ENCODE data around the gene VDR. TPM values are rescaled to one million over a fixed set of nuclear protein-coding genes. Genes with fewer than 3 reads are reported as not detected.

Gene VDR
- total RNA-seq, 4 donors from 2014 or later, result 3.5 to 5.2 (median 3.9) TPM

DNA sequence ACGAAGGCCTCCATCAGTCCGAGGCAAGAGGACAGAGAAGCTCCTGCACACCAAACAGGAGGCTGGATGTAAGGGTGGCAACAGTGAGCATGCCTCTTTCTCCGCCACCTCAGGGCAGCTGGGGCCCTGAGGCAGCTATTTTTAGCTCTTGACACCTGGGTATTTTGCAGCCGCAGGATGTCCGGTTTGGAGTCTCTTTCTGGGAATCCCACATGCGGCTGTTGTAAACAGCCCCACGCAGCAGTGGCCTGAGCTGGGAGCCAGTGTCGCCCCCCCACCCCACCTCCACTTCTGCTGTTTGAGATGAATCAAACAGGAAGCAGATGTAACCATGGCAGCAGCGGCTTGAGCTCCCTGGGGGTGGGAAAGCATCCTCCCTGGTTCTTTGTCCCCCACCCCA lies 96.7 kb downstream of the VDR start:
- no peaks in the 10 kb centered on the region for H3K9me3 ChIP-seq
- intact Hi-C loops (cut with DNase I), result no loop called here
- peak in 1 of 2 donors; percentile 36 for DNase-seq
- H3K4me1 ChIP-seq, result peaks cover 88 to 98% of the 10 kb centered on the region in 2 donors
- H3K27ac ChIP-seq, result peak overlapping the region in 2 of 3 donors; percentile 94 to 98
- TF ChIP-seq, protein P1, sequence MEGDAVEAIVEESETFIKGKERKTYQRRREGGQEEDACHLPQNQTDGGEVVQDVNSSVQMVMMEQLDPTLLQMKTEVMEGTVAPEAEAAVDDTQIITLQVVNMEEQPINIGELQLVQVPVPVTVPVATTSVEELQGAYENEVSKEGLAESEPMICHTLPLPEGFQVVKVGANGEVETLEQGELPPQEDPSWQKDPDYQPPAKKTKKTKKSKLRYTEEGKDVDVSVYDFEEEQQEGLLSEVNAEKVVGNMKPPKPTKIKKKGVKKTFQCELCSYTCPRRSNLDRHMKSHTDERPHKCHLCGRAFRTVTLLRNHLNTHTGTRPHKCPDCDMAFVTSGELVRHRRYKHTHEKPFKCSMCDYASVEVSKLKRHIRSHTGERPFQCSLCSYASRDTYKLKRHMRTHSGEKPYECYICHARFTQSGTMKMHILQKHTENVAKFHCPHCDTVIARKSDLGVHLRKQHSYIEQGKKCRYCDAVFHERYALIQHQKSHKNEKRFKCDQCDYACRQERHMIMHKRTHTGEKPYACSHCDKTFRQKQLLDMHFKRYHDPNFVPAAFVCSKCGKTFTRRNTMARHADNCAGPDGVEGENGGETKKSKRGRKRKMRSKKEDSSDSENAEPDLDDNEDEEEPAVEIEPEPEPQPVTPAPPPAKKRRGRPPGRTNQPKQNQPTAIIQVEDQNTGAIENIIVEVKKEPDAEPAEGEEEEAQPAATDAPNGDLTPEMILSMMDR (IDR thresholded peaks at IDR 0.05), result no peak
- TF ChIP-seq POLR2A (IDR thresholded peaks at IDR 0.05), result no peak
- WGBS, 2 donors, result 41 to 70% methylated on average over 5 to 9 of the region's 9 CpGs
- H3K36me3 ChIP-seq, result no peaks in the 10 kb centered on the region
- no peaks in the 10 kb centered on the region for H3K27me3 ChIP-seq
- no peak overlapping the region for H3K4me3 ChIP-seq (replicated peaks in 1 of 3)

DNA sequence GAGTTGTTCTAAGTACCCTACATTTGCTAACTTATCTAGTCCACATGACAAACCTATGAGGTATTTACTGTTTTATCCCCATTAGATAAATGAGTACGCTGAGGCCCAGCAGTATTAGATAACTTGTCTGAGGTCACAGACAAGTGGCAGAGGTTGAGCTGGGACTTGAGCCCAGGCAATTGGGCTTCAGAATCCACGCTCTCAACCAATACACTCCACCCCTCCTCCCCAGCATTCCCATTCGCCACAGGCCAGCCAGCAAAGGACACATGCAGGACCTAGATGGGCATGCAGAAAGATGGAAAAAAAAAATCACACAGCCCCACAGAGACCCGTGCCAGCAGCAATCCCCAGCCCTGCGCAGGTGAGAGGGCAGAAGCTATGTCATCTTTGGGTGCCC lies 97.5 kb downstream of the VDR start:
- TF ChIP-seq, protein P1 (IDR thresholded peaks at IDR 0.05), result no peak
- no peak for TF ChIP-seq POLR2A (IDR thresholded peaks at IDR 0.05)
- Histone ChIP-seq H3K4me1 (peaks cover 90 to 100% of the 10 kb centered on the region in 2 donors), H3K27me3 (no peaks in the 10 kb centered on the region), H3K36me3 (no peaks in the 10 kb centered on the region), H3K27ac (peak overlapping the region in 2 of 3 donors; percentile 94 to 98), H3K4me3 (replicated peaks in 1 of 3) (no peak overlapping the region), H3K9me3 (no peaks in the 10 kb centered on the region)
- DNase-seq, result peak; percentile 30 to 44
- WGBS, 2 donors, result 36 to 44% methylated on average over 5 of the region's 5 CpGs
- intact Hi-C loops (cut with DNase I), result no loop called here

DNA sequence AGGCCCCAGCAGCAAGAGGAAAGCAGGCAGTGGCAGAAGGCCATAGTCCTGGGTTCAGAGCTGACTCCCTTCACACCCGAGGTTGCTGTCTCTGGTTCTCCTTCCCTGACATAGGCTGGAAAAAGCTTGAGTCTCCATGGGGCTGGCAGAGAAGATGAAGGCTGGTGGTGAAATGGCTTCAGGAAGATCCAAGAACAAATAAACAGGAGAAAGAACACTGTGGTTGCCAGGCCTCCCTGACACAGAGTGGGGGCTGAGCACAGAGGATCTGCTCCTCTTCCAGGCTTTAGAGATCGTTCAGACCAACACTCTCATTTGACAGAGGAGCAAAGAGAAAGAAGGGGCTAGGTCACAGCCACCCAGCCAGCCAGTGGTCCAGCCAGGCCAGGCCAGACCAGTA lies 99.4 kb downstream of the VDR start:
- intact Hi-C loops (cut with DNase I), result no loop called here
- no peak overlapping the region for H3K4me3 ChIP-seq (replicated peaks in 1 of 3)
- H3K27me3 ChIP-seq, result no peaks in the 10 kb centered on the region
- H3K27ac ChIP-seq, result peak overlapping the region; percentile 4 to 46 (median 32)
- 54 to 55% methylated on average over 2 of the region's 2 CpGs for WGBS, 2 donors
- DNase-seq, result no peak
- TF ChIP-seq POLR2A (IDR thresholded peaks at IDR 0.05), result no peak
- TF ChIP-seq, protein P1 (IDR thresholded peaks at IDR 0.05), result no peak
- peaks cover 83 to 100% of the 10 kb centered on the region in 2 donors for H3K4me1 ChIP-seq
- H3K9me3 ChIP-seq, result no peaks in the 10 kb centered on the region
- no peaks in the 10 kb centered on the region for H3K36me3 ChIP-seq

DNA sequence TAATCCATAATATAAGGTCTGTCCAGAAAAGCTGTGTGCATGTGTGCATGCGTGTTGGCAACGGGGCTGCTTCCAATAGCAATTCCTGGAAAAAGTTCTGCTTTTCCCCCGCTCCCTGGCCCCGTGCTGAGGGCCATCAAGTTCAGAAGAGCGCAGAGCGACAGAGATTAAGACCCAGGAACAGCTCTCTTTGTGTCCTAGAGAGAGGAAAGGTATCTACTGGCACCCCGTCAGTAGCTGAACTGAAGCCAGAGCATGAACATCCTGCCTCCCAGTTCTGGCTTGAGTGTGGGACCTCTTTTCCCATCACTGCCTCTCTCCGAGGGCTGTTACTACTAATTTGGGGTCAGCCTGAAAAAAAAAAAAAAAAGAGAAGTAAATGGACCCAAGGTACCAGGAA lies 100.6 kb downstream of the VDR start:
- intact Hi-C loops (cut with DNase I), result no loop called here
- Histone ChIP-seq H3K9me3 (no peaks in the 10 kb centered on the region), H3K36me3 (no peaks in the 10 kb centered on the region), H3K4me3 (replicated peaks in 1 of 3) (no peak overlapping the region), H3K4me1 (peaks cover 72 to 100% of the 10 kb centered on the region in 2 donors), H3K27ac (peak overlapping the region in 1 of 3 donors; percentile 50), H3K27me3 (no peaks in the 10 kb centered on the region)
- TF ChIP-seq POLR2A (IDR thresholded peaks at IDR 0.05), result no peak
- TF ChIP-seq, protein P1 (IDR thresholded peaks at IDR 0.05), result no peak
- DNase-seq, result no peak
- 47 to 61% methylated on average over 6 to 8 of the region's 8 CpGs for WGBS, 2 donors

DNA sequence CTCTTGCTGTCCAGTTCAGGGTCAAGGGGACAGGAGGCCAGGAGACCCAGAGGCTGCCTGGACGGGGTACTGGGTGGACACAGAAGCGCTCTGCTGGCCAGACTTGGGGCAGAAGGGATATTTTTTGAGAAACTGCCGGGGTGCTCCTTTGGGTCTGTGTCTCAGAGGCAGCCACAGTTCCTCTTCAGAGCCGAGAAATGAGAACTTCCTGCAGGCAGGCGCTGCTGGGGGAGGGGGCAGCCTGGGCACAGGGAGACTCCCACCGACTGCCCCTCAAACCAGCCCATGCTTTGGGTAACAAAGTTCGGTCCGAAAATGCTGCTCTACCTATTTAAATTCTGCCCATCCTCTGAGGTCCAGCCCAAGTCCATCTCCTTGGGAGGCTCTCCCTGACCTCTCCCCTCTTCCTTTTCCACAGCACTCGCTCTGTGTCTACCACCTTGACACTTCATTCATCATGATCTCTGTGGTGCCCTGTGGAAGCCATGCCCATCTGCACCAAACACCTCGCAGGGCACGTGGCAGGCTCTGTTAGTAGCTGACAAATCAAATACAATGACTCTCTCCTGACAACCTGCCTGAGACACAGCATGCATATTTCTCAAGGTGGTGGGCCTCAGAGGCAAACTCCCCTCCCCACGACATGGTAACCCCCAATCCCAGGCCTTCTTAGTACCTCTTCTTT lies 101.5 kb downstream of the VDR start:
- Histone ChIP-seq H3K27ac (peak overlapping the region in 2 of 3 donors; percentile 62 to 71), H3K27me3 (no peaks in the 10 kb centered on the region), H3K4me3 (replicated peaks in 1 of 3) (no peak overlapping the region), H3K36me3 (peaks cover 2 to 4% of the 10 kb centered on the region in 2 donors), H3K4me1 (peaks cover 63 to 96% of the 10 kb centered on the region in 2 donors), H3K9me3 (no peaks in the 10 kb centered on the region)
- no peak for TF ChIP-seq POLR2A (IDR thresholded peaks at IDR 0.05)
- TF ChIP-seq, protein P1 (IDR thresholded peaks at IDR 0.05), result no peak
- DNase-seq, result no peak
- intact Hi-C loops (cut with DNase I), result no loop called here
- WGBS, 2 donors, result 79 to 85% methylated on average over 12 of the region's 12 CpGs
